Retinal pigment epithelial cell (primary cell): ENCODE measurements around the gene TSN.
"Not testable (repeated sequence)": the region's sequence is repeated elsewhere in the genome, so short reads cannot be mapped to it uniquely, and the experiment has no call there.

Source experiments
- DNase-seq: peaks from one replicate; pipeline ENCODE4 v3.0.0-alpha.2; 2010; ENCODE audit warnings: low read depth
- H3K4me3 ChIP-seq: 2 replicates; pipeline ENCODE4 v1.5.1; 2011; ENCODE audit warnings: mild to moderate bottlenecking, low read length, control low read depth, moderate library complexity
- TF ChIP-seq, protein P1 (sequence below): conservative IDR thresholded peaks from 2 replicates; pipeline ENCODE4 v1.5.1; 2011; ENCODE audit warnings: low read depth, low read length, control low read depth, inconsistent platforms

Gene TSN

DNA sequence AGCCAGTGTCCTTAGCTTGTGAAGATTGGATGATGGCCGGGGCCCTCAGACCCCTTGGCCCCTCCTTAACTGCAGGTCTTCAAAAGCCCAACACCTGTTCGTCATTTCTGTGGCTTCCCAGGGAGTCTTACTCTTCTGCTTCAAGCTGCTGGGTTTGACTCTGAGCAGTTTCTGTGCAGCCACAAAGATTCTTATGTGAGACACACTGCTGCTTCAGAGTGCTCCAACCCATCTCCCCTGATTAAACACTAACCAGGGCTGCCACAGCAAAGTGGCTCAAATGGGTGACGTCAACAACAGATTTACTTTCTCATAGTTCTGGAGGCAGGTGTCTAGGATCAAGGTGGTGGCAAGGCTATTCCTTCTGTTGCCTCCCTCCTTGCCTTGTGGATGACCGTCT is 40.8 kb downstream of the TSN start:
- H3K4me3 ChIP-seq = no peak overlapping the region
- DNase-seq = no peak
- TF ChIP-seq, protein P1, sequence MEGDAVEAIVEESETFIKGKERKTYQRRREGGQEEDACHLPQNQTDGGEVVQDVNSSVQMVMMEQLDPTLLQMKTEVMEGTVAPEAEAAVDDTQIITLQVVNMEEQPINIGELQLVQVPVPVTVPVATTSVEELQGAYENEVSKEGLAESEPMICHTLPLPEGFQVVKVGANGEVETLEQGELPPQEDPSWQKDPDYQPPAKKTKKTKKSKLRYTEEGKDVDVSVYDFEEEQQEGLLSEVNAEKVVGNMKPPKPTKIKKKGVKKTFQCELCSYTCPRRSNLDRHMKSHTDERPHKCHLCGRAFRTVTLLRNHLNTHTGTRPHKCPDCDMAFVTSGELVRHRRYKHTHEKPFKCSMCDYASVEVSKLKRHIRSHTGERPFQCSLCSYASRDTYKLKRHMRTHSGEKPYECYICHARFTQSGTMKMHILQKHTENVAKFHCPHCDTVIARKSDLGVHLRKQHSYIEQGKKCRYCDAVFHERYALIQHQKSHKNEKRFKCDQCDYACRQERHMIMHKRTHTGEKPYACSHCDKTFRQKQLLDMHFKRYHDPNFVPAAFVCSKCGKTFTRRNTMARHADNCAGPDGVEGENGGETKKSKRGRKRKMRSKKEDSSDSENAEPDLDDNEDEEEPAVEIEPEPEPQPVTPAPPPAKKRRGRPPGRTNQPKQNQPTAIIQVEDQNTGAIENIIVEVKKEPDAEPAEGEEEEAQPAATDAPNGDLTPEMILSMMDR = no peak

DNA sequence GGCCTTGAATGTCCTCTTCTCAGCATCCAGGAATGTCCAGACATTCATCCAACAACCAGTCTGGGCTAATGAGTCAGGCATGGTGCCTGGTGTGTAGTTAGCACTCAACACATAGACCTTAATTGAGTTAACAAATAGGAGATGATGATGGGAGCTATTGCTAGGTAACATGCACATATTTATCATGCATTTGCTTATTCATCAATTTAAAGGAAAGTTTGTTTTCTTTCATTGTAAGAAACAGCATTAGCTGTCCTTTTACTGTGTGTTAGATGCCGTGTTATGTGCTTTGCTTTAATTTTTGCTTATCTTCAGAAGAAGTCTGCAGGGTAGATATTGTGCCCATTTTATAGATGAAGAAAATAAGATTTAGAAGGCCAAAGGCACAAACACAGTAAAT is 43.2 kb downstream of the TSN start:
- TF ChIP-seq, protein P1 = no peak
- no peak overlapping the region for H3K4me3 ChIP-seq
- no peak for DNase-seq

DNA sequence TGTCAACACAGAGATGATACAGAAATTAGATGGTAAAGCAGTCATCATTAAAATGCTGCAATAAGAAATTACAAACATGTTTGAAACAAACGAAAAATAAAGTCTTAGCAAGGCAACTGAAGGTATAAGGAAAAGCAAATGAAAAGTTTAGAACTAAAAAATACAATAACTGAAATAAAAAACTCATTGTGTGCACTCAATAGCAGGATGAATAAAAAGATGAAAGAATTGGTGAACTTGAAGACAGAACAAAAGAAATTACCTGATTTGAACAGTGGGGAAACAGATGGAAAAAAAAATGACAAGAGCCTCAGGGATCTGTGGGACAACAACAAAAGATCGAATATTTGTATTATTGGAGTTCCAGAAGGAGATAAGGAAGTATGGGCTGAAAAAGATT is 46.5 kb downstream of the TSN start:
- H3K4me3 ChIP-seq = no peak overlapping the region
- no peak for DNase-seq
- TF ChIP-seq, protein P1 = no peak

DNA sequence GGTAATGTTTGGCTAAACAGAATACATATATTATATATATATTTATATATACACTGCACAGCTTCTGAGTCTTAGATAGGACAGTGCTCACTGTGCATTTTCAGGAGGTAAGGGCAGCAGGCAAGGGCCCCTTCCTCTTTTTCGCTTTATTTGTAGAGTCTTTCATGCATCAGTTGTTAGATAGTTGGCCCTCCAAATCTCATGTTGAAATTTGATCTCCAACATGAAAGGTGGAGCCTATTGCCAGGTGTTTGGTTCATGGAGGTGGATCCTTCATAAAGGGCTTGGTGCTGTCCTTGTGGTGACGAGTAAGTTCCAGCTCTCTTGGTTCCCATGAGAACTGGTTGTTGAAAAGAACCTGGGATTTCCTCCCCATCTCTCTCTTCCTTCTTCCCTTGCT is 48.1 kb downstream of the TSN start:
- no peak overlapping the region for H3K4me3 ChIP-seq
- DNase-seq = no peak
- TF ChIP-seq, protein P1 = no peak

DNA sequence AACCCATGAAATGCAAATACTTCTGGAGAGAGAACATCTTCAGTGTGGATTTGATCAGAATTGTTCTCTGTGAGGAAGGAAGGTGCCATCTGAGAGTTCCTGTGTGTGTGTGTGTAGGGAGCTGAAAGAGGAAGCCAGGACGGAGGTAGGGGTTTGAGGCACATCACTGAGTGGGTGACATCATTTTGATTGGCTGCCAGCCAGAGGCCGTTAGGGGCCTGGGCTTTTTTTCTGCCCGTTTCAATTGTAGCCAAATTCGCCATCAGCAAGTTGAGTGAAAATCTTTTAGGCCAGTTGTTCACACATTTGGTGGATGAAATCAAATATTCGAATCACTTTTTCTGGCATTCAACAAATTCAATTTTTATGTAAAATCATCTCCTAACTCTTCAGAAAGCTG is 48.9 kb downstream of the TSN start:
- no peak for DNase-seq
- TF ChIP-seq, protein P1 = no peak
- no peak overlapping the region for H3K4me3 ChIP-seq

DNA sequence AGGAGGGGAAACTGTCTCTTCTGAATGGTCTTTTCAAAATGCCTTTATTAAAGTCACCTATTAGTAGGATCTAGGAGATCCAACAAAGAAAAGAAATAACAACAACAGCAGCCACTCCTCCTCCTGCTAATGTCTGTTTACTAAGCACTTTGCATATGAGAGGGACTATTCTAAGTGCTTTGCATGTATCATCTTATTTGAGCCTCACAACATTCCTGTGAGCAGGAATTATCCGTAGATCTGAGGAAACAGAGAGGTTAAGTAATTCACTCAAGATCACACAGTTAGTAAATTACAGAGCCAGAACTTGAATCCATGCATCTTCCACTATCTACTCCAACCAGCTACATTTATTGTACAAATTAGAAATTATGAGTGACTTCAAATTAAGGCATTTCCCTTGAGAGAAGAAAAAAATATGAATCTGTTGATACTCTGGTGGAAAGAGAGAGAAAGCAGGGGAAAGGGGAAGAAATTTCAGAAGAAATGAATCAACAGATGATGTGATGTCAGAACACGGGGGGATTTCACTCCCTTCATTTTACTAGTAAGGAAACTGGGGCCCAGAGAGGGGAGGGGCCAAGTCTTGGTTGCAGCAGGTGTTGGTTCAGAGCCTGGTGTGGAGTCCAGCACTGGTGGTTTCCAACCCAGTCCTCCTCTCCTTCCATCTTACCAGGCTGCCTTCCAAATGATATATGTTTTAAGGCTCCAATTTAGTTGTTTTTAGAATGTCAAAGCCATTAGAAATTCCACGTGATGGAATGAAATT is 49.7 kb downstream of the TSN start:
- DNase-seq = no peak
- H3K4me3 ChIP-seq = no peak overlapping the region
- TF ChIP-seq, protein P1 = no peak

DNA sequence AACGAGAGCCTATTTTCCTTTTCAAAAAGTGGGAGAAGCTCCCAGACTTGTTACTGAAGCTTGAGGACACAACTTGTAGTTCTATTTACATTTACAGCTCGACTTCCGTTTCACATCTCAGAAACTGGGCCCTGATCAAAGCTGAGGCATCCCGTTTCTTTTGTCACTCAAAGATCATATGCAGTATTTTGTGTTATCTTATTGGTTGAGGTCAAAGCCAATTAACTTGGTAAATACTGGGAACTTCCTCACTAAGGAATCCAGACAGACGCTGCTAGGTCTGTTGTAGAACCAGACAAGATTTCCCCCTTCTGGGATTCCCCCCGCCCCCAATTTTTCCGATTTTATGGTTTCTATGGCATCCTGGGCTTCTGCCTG is 50.3 kb downstream of the TSN start:
- no peak overlapping the region for H3K4me3 ChIP-seq
- TF ChIP-seq, protein P1 = no peak
- DNase-seq = no peak

DNA sequence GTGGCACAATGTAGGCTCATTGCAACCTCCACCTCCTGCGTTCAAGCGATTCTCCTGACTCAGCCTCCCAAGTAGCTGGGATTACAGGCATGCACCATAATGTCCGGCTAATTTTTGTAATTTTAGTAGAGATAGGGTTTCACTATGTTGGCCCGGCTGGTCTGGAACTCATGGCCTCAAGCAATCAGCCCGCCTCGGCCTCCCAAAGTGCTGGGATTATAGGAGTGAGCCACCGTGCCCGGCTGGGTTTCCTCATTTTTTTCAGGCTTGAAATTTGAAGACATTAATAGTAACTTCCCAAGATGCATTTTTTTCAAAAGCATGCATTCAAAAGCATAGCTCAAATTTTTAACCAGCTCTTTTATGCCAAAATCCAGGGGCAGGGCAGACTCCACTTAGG is 52.3 kb downstream of the TSN start:
- H3K4me3 ChIP-seq, DNase-seq: not testable (repeated sequence)
